ENCODE data around the gene HNF1A.

Gene HNF1A

DNA sequence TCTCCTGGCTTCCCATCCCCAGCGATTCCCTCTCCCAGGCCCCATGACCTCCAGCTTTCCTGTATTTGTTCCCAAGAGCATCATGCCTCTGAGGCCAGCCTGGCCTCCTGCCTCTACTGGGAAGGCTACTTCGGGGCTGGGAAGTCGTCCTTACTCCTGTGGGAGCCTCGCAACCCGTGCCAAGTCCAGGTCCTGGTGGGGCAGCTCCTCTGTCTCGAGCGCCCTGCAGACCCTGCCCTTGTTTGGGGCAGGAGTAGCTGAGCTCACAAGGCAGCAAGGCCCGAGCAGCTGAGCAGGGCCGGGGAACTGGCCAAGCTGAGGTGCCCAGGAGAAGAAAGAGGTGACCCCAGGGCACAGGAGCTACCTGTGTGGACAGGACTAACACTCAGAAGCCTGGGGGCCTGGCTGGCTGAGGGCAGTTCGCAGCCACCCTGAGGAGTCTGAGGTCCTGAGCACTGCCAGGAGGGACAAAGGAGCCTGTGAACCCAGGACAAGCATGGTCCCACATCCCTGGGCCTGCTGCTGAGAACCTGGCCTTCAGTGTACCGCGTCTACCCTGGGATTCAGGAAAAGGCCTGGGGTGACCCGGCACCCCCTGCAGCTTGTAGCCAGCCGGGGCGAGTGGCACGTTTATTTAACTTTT is 23.6 kb downstream of the HNF1A start:
- H3K4me3 ChIP-seq (ENCODE audit: low read length) = no peak overlapping the region

GRCh38 chr12:121003650-121004049 is 25.3 kb downstream of the HNF1A start:
- no peak overlapping the region for H3K4me3 ChIP-seq (ENCODE audit: low read length)
- no peak for DNase-seq (ENCODE audit: low read depth, low spot score)

More for the DNA sequence above, 23.6 kb downstream of the HNF1A start:
- no peak for DNase-seq (ENCODE audit: low read depth, low spot score)

DNA sequence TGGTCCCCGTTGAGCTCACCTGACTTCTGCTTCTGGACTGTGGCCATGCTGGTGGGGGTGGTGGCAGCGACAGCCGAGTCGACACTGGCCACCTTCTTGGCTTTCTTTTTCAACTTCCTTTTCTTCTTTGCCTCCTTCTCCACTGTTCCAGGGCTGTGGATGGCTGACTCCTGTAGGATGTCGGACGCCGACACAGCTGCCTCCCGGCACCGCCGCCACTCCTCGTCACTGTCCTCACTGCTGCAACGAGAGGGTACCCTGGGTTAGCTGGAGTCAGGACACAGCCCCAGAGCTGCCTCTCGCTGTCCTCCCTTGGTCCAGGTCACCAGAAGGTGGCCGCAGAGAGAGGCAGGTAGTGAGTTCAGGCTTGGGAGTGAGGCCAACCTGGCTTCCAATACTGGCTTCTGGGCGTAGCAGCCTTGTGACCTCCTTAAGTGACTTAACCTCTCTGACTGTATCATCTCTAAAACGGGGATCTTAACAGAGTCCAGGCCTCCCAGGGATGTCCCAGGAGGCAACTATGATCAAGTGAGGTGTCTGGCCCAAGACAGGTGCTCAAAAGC is 26.0 kb downstream of the HNF1A start:
- no peak for DNase-seq (ENCODE audit: low read depth, low spot score)
- no peak overlapping the region for H3K4me3 ChIP-seq (ENCODE audit: low read length)

- no peak overlapping the region for H3K4me3 ChIP-seq (ENCODE audit: low read length)
- no peak for DNase-seq (ENCODE audit: low read depth, low spot score)
Measured at GRCh38 chr12:121005346-121005815, 27.0 kb downstream of the HNF1A start.

- no peak overlapping the region for H3K4me3 ChIP-seq (ENCODE audit: low read length)
- DNase-seq (ENCODE audit: low read depth, low spot score) = no peak
Measured at GRCh38 chr12:121008347-121009098, 30.2 kb downstream of the HNF1A start.

- DNase-seq (ENCODE audit: low read depth, low spot score) = peak; percentile 45
- H3K4me3 ChIP-seq (ENCODE audit: low read length) = no peak overlapping the region
Measured at GRCh38 chr12:121009741-121010140, 31.4 kb downstream of the HNF1A start.

DNA sequence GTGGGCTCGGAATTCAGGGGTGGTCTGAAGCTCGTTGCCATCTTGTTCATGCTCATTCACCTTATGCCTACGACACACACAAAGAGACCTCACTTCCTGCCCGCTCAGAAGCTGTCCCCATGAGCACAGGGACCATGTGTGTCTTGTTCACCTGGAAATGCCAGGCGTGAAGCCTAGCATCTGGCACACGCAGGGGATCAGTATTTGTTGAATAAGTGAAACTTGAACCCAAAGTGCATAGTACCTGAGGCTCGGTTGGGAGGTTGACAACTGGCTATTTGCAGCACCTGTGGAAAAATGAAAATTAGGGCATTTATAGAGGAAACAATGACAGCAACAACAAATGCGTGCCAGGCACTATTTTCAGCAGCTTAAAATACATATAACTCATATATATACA is 32.5 kb downstream of the HNF1A start:
- no peak overlapping the region for H3K4me3 ChIP-seq (ENCODE audit: low read length)
- no peak for DNase-seq (ENCODE audit: low read depth, low spot score)

DNA sequence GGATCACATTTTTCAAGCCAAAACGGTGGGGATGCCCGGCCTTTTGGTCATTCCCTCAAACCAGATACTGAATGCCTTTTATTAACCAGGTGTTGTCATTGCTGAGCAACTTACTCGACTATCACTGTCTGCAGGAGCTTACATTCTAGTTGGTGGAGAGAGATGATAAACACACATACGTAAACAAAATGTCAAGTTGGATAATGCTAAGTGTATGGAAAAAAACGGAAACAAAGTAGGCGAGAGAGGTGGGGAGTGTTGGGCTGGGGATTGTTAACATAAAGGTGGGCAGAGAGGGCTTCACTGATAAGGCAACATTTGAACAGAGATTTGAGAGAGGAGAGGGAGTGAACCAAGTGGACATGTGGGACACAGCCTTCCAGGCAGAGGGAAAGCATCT is 33.5 kb downstream of the HNF1A start:
- no peak for DNase-seq (ENCODE audit: low read depth, low spot score)
- no peak overlapping the region for H3K4me3 ChIP-seq (ENCODE audit: low read length)

DNA sequence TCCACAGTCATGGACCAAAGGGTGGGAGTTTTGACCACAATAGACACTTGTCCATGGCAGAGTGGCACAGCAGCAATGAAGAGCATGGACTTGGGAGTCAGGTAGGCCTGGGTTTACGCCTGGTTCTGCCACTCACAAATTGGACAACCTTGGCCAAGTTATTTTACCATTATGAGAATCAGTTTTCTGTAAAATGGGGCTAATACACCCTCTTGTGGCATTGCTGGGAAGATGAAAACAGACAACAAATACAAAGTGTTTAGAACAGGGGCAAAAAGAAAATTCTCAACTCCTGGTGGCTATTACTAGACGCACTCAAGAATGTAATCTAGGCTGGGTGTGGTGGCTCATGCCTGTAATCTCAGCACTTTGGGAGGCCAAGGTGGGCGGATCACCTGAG is 35.4 kb downstream of the HNF1A start:
- no peak overlapping the region for H3K4me3 ChIP-seq (ENCODE audit: low read length)
- no peak for DNase-seq (ENCODE audit: low read depth, low spot score)

GRCh38 chr12:121015825-121016766 is 37.8 kb downstream of the HNF1A start, which contains the start of gene C12orf43:
Gene C12orf43, minus strand, starts transcription at chr12:121016487. Its CDS starts 13 bp downstream, at chr12:121016474.
- peak; percentile 93 for DNase-seq (ENCODE audit: low read depth, low spot score)
- H3K4me3 ChIP-seq (ENCODE audit: low read length) = peak within 1 kb of the TSS; percentile 81

DNA sequence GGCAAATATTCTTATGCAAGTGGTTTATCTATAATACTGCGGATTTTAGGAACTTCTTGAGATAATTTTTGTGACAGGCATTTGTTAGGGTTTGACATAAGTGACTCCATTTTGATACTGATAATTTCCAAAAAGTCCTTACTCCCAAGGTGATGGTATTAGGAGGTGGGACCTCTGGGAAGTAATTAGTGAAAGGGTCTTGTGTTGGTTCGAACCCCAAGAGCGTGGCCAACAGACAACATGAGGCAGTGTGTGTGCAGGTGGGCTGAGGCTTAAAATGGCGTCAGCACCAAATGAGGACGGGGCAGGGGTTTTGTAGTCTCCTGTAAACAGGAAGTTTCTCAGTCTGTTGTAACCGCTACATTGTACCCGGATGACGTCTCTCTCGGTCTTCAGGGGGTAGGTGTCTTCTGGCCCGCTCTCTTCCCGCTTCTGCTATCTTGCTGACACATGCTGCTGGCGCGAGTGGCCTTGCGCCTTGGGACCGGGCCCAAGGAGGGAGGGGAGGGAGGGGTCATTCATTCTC is 39.7 kb downstream of the HNF1A start:
- DNase-seq (ENCODE audit: low read depth, low spot score) = no peak

DNA sequence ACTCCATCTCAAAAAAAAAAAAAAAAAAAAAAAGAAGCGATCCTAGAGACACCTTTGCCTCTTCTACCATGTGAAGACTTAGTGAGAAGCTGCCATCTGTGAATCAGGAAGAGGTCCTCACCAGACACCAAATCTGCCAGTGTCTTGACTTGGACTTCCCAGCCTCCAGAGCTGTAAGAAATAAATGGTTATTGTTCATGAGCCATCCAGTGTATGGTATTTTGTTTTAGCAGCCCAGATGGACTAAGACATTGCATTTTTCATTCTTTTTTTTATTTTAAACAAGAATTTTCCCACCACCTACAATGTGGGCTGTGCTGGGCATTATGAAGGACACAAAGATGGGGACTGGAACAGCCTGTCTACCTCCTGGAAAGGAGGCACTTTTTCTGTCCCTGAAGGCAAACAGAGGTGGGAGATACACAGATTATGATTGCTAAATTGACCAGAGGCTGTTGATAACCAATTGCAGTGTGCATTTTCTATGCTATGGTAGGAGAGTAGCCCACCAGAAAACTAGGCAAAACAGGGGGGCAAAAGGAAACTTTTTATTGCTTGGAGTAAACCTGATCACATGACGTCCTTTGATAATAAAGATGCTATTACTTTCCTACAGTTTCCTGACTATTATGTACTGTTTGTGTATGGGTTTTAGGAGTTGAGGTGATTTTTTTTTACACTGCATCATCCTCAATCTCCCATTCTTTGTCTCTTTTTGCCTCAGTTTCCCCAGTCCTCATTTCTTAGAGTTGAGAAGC is 40.7 kb downstream of the HNF1A start:
- no peak for DNase-seq (ENCODE audit: low read depth, low spot score)
- H3K4me3 ChIP-seq (ENCODE audit: low read length) = no peak overlapping the region

More for the DNA sequence above, 39.7 kb downstream of the HNF1A start:
- no peak overlapping the region for H3K4me3 ChIP-seq (ENCODE audit: low read length)

DNA sequence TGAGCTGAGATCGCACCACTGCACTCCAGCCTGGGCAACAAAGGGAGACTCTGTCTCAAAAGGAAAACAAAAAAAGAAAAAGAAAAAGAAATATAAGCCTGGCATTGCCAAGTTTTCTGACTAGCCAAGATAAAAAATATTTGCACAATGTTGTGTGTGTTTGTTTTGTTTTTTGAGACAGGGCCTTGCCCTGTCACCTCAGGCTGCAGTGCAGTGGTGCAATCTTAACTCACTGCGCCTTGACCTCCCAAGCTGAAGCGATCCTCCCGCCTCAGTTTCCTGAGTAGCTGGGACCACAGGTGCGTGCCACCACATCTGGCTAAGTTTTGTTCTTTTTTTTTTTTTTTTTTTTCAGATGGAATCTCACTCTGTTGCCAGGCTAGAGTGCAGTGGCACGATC is 43.4 kb downstream of the HNF1A start:
- H3K4me3 ChIP-seq (ENCODE audit: low read length) = no peak overlapping the region
- no peak for DNase-seq (ENCODE audit: low read depth, low spot score)

- no peak for DNase-seq (ENCODE audit: low read depth, low spot score)
- H3K4me3 ChIP-seq (ENCODE audit: low read length) = no peak overlapping the region
Measured at GRCh38 chr12:121022713-121023112, 44.4 kb downstream of the HNF1A start.

GRCh38 chr12:121023799-121024198 is 45.5 kb downstream of the HNF1A start:
- no peak overlapping the region for H3K4me3 ChIP-seq (ENCODE audit: low read length)

GRCh38 chr12:121025442-121026226 is 47.3 kb downstream of the HNF1A start:
- no peak for DNase-seq (ENCODE audit: low read depth, low spot score)
- H3K4me3 ChIP-seq (ENCODE audit: low read length) = no peak overlapping the region

More at GRCh38 chr12:121023799-121024198, 45.5 kb downstream of the HNF1A start:
- DNase-seq (ENCODE audit: low read depth, low spot score) = no peak

DNA sequence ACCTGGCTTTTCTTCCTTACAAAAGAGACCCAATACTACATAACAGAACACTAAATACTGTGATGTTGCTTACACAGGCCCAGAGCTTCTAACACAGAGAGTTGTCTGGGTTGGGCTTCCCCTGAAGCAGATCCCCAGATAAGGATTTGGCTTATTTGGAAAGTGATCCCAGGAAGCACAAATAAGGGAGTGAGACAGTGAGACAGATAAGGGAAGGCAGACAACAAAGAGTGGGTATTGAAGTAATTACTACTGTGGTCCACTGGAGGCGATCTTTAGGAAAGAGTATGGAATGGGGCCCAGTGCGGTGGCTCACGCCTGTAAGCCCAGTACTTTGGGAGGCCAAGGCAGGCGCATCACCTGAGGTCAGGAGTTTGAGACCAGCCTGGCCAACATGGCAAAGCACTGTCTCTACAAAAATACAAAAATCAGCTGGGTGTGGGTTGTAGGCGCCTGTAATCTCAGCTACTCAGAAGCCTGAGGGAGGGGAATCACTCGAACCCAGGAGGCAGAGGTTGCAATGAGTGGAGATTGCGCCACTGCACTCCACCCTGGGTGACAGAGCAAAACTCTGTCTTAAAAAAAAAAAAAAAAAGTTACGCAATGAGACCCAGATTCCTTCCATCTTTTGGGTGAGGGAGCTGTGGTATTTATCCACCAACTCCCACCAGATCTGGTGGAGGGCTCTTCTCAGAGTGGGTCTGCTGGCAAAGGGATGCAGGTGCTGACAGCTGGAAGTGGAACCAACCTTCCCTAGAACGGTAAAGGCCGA is 48.1 kb downstream of the HNF1A start:
- DNase-seq (ENCODE audit: low read depth, low spot score) = no peak
- no peak overlapping the region for H3K4me3 ChIP-seq (ENCODE audit: low read length)
